GM23338 (cell line): ENCODE results near the gene LITAF. TPM values are rescaled to one million over a fixed set of nuclear protein-coding genes. Genes with fewer than 3 reads are reported as not detected.

Experiments
- ATAC-seq: fragments of 200-7000 bp; cut with Tn5 transposase; 3 replicates; pipeline ENCODE4 v1.9.1; 2020
- DNase-seq: peaks from one replicate; pipeline ENCODE4 v3.0.0-alpha.2; 2015; ENCODE audit warnings: low spot score
- H2AFZ ChIP-seq: fragments of 200-600 bp; sonication (generic); 2 replicates; pipeline ENCODE4 v1.8.0; 2016; ENCODE audit warnings: antibody characterized with exemption, mild to moderate bottlenecking, moderate library complexity
- H3F3A ChIP-seq: fragments of 200-600 bp; sonication (generic); replicated peaks from 2 replicates; pipeline ENCODE4 v1.8.0; 2017; ENCODE audit warnings: antibody characterized with exemption, mixed run types, low read depth
- H3K27ac ChIP-seq: fragments of 200-600 bp; sonication (generic); 2 replicates; pipeline ENCODE4 v1.6.1; 2016; ENCODE audit warnings: low read depth
- H3K27me3 ChIP-seq: fragments of 200-600 bp; sonication (generic); 2 replicates; pipeline ENCODE4 v1.8.0; 2016; ENCODE audit warnings: mild to moderate bottlenecking, mixed run types, moderate library complexity; ENCODE audit not compliant: insufficient read depth
- H3K36me3 ChIP-seq: fragments of 200-600 bp; sonication (generic); 2 replicates; pipeline ENCODE4 v1.8.0; 2016; ENCODE audit warnings: mild to moderate bottlenecking; ENCODE audit not compliant: insufficient read depth
- H3K4me1 ChIP-seq: fragments of 200-600 bp; sonication (generic); 2 replicates; pipeline ENCODE4 v1.8.0; 2016; ENCODE audit warnings: mild to moderate bottlenecking, moderate library complexity; ENCODE audit not compliant: insufficient read depth
- H3K4me2 ChIP-seq: fragments of 200-600 bp; sonication (generic); 2 replicates; pipeline ENCODE4 v1.7.1; 2017; ENCODE audit warnings: mixed run types
- H3K4me3 ChIP-seq: fragments of 200-600 bp; sonication (generic); 2 replicates; pipeline ENCODE4 v1.6.1; 2016; ENCODE audit warnings: mixed run types
- H3K79me2 ChIP-seq: fragments of 200-600 bp; sonication (generic); replicated peaks from 2 replicates; pipeline ENCODE4 v1.8.0; 2017; ENCODE audit warnings: mild to moderate bottlenecking; ENCODE audit not compliant: insufficient read depth
- H3K9me2 ChIP-seq: fragments of 200-600 bp; sonication (generic); 2 replicates; pipeline ENCODE4 v1.8.0; 2017; ENCODE audit not compliant: insufficient read depth
- H4K20me1 ChIP-seq: fragments of 200-600 bp; sonication (generic); replicated peaks from 2 replicates; pipeline ENCODE4 v1.8.0; 2017; ENCODE audit warnings: mild to moderate bottlenecking; ENCODE audit not compliant: insufficient read depth
- H3K27ac Mint-ChIP-seq: 2 replicates; pipeline ENCODE4 v1.8.0; 2020; ENCODE audit warnings: inconsistent platforms, mild to moderate bottlenecking, moderate library complexity, mixed read lengths
- H3K27me3 Mint-ChIP-seq: 3 replicates; pipeline ENCODE4 v1.8.0; 2022; ENCODE audit warnings: low read depth, mild to moderate bottlenecking, moderate library complexity, mixed read lengths, inconsistent platforms; ENCODE audit not compliant: insufficient read depth, poor library complexity
- H3K36me3 Mint-ChIP-seq: 3 replicates; pipeline ENCODE4 v1.8.0; 2021; ENCODE audit warnings: low read depth, mild to moderate bottlenecking, inconsistent platforms, moderate library complexity, mixed read lengths
- H3K4me1 Mint-ChIP-seq: 3 replicates; pipeline ENCODE4 v1.8.0; 2020; ENCODE audit warnings: mild to moderate bottlenecking, inconsistent platforms, mixed read lengths
- H3K4me3 Mint-ChIP-seq: 3 replicates; pipeline ENCODE4 v1.8.0; 2021; ENCODE audit warnings: moderate library complexity, mild to moderate bottlenecking, inconsistent platforms, mixed read lengths
- H3K9me3 Mint-ChIP-seq: 3 replicates; pipeline ENCODE4 v1.8.0; 2020; ENCODE audit warnings: moderate library complexity, mild to moderate bottlenecking, inconsistent platforms, mixed read lengths
- CREB1 ChIP-seq: fragments of 250-450 bp; sonication (Bioruptor Pico); IDR thresholded peaks from 2 replicates; pipeline ENCODE4 v1.5.0; 2020; ENCODE audit warnings: low read depth, mild to moderate bottlenecking, moderate library complexity
- CTCF ChIP-seq, 2 experiments: fragments of 200-600 bp in 1 of 2; sonication (generic) in 1 of 2; conservative IDR thresholded peaks; 2 replicates each; pipeline versions ENCODE4 v1.5.1 to v1.6.1; 2016 to 2017; ENCODE audit warnings: antibody characterized with exemption in 2 of 2, low read depth in 2 of 2, mild to moderate bottlenecking in 2 of 2, moderate library complexity in 1 of 2
- EZH2 ChIP-seq: fragments of 200-600 bp; sonication (generic); IDR thresholded peaks from one replicate; pipeline ENCODE4 v1.8.0; 2017; ENCODE audit warnings: antibody characterized with exemption, mild to moderate bottlenecking, low read depth; ENCODE audit not compliant: unreplicated experiment
- POLR2AphosphoS5 ChIP-seq: IDR thresholded peaks from 2 replicates; pipeline ENCODE4 v1.6.1; 2016; ENCODE audit warnings: antibody characterized with exemption, low read depth
- STAT1 ChIP-seq: IDR thresholded peaks from one replicate; pipeline ENCODE4 v1.6.1; 2016; ENCODE audit warnings: antibody characterized with exemption; ENCODE audit not compliant: unreplicated experiment
- ZNF114 ChIP-seq: fragments of 250-450 bp; sonication (Bioruptor Pico); IDR thresholded peaks from 2 replicates; pipeline ENCODE4 v1.5.0; 2020; ENCODE audit warnings: mild to moderate bottlenecking, moderate library complexity
- ZNF331 ChIP-seq: fragments of 250-450 bp; sonication (Bioruptor Pico); IDR thresholded peaks from 2 replicates; pipeline ENCODE4 v1.5.0; 2020; ENCODE audit warnings: low read depth, mild to moderate bottlenecking, moderate library complexity
- polyA plus RNA-seq: library from polyadenylated mRNA; unstranded; fragments of >200 nt; fragmentation: Nextera tagmentation; extraction: Ambion mirVana; gene quantifications from 2 replicates; pipeline ENCODE4 v1.2.1, GENCODE V29; 2016
- total RNA-seq: library from RNA; depleted of rRNA; stranded (reverse); fragments of >200 nt; shearing (Covaris generic); gene quantifications from 2 replicates; pipeline ENCODE4 v1.2.3, GENCODE V29; 2014
- TF ChIP-seq, protein P1 (sequence below): IDR thresholded peaks from 2 replicates; pipeline ENCODE4 v1.6.1; 2016; ENCODE audit warnings: antibody characterized with exemption
- TF ChIP-seq, protein P2 (sequence below): IDR thresholded peaks from one replicate; pipeline ENCODE4 v1.6.1; 2018; ENCODE audit warnings: antibody characterized with exemption; ENCODE audit not compliant: unreplicated experiment

Gene LITAF
- total and polyA plus RNA-seq, 2 experiments from 2014 or later: 131 to 158 TPM

DNA sequence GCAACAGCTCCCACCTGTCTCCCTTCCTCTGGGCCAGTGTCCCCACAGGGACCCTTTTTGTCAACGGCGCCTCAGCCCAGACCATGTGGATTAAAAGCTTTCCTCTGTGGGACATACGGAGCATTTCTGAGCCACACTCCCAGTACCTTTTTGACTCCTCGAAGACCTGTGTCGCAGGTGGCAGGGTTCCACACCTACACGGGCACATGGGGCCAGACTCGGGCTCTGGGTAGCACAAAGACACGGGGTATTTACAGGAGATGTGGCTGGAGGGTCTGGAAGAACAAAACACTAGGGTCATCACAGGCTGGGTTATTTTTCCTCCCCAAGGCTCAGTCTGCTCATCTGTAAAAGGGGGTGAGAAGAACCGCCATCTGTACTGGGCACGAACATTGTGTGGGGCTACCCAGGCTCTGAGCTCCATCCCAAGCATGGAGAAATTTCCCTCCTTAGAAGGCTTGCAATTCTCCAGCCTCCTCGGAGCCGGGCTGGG, 49.0 kb upstream of the LITAF start:
- H3K27ac Mint-ChIP-seq: peak overlapping the region; percentile 91
- no peaks in the 10 kb centered on the region for H3K36me3 ChIP-seq
- H2AFZ ChIP-seq: 0 out of 2 replicates have a peak overlapping the region, but pooled peaks have one; percentile 63
- no peaks in the 10 kb centered on the region for H3K36me3 Mint-ChIP-seq
- H3K4me1 Mint-ChIP-seq: peaks cover 32% of the 10 kb centered on the region
- H3K4me1 ChIP-seq: peaks cover 6% of the 10 kb centered on the region; the same call in 1 of the 2 replicates
- peak overlapping the region; percentile 63 for H3K4me3 Mint-ChIP-seq
- H3K9me3 Mint-ChIP-seq: no peaks in the 10 kb centered on the region; the same call in 2 of the 3 replicates
- peak overlapping the region; percentile 50 for H3K4me2 ChIP-seq
- no peaks in the 10 kb centered on the region for H3K27me3 ChIP-seq
- H3K27me3 Mint-ChIP-seq: peaks cover 12% of the 10 kb centered on the region
- ATAC-seq (peak; percentile 46), DNase-seq (no peak)
- no peaks in the 10 kb centered on the region for H3K9me2 ChIP-seq
- no peaks in the 10 kb centered on the region for H3K79me2 ChIP-seq
- H4K20me1 ChIP-seq: no peaks in the 10 kb centered on the region
- TF ChIP-seq ZNF331 (CRISPR knock-in tag): no peak
- peak overlapping the region; percentile 70 for H3K27ac ChIP-seq
- peaks cover 14% of the 10 kb centered on the region; the same call in 1 of the 2 replicates for H3F3A ChIP-seq
- 0 out of 2 replicates have a peak overlapping the region, but pooled peaks have one; percentile 18 for H3K4me3 ChIP-seq

- Histone ChIP-seq H3K9me2 (no peaks in the 10 kb centered on the region), H3K36me3 (no peaks in the 10 kb centered on the region), H3K27me3 (no peaks in the 10 kb centered on the region), H3K4me3 (no peak overlapping the region), H3K27ac (peak overlapping the region; percentile 70; the same call in 1 of the 2 replicates), H4K20me1 (no peaks in the 10 kb centered on the region), H2AFZ (0 out of 2 replicates have a peak overlapping the region, but pooled peaks have one; percentile 63), H3F3A (peaks cover 14% of the 10 kb centered on the region; the same call in 1 of the 2 replicates), H3K4me1 (peaks cover 6% of the 10 kb centered on the region; the same call in 1 of the 2 replicates), H3K79me2 (no peaks in the 10 kb centered on the region), H3K4me2 (peak overlapping the region; percentile 50; the same call in 1 of the 2 replicates)
- Mint-ChIP-seq H3K27me3 (peaks cover 11% of the 10 kb centered on the region), H3K4me1 (peaks cover 26% of the 10 kb centered on the region), H3K9me3 (no peaks in the 10 kb centered on the region; the same call in 2 of the 3 replicates), H3K27ac (no peak overlapping the region), H3K36me3 (no peaks in the 10 kb centered on the region), H3K4me3 (no peak overlapping the region; the same call in 2 of the 3 replicates)
- no peak for ATAC-seq
- DNase-seq: no peak
- TF ChIP-seq STAT1 (no peak), ZNF114 (CRISPR knock-in tag) (no peak), CTCF (conservative IDR thresholded peaks at IDR 0.05; ENCODE audit: low read depth in 2 of 2) (no peak), CREB1 (CRISPR knock-in tag) (no peak), EZH2 (no peak), POLR2AphosphoS5 (no peak)
- TF ChIP-seq, protein P1, sequence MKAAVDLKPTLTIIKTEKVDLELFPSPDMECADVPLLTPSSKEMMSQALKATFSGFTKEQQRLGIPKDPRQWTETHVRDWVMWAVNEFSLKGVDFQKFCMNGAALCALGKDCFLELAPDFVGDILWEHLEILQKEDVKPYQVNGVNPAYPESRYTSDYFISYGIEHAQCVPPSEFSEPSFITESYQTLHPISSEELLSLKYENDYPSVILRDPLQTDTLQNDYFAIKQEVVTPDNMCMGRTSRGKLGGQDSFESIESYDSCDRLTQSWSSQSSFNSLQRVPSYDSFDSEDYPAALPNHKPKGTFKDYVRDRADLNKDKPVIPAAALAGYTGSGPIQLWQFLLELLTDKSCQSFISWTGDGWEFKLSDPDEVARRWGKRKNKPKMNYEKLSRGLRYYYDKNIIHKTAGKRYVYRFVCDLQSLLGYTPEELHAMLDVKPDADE: no peak
- TF ChIP-seq, protein P2, sequence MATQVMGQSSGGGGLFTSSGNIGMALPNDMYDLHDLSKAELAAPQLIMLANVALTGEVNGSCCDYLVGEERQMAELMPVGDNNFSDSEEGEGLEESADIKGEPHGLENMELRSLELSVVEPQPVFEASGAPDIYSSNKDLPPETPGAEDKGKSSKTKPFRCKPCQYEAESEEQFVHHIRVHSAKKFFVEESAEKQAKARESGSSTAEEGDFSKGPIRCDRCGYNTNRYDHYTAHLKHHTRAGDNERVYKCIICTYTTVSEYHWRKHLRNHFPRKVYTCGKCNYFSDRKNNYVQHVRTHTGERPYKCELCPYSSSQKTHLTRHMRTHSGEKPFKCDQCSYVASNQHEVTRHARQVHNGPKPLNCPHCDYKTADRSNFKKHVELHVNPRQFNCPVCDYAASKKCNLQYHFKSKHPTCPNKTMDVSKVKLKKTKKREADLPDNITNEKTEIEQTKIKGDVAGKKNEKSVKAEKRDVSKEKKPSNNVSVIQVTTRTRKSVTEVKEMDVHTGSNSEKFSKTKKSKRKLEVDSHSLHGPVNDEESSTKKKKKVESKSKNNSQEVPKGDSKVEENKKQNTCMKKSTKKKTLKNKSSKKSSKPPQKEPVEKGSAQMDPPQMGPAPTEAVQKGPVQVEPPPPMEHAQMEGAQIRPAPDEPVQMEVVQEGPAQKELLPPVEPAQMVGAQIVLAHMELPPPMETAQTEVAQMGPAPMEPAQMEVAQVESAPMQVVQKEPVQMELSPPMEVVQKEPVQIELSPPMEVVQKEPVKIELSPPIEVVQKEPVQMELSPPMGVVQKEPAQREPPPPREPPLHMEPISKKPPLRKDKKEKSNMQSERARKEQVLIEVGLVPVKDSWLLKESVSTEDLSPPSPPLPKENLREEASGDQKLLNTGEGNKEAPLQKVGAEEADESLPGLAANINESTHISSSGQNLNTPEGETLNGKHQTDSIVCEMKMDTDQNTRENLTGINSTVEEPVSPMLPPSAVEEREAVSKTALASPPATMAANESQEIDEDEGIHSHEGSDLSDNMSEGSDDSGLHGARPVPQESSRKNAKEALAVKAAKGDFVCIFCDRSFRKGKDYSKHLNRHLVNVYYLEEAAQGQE: no peak
Observed at GRCh38 chr16:11635113-11635652, 48.5 kb upstream of the LITAF start.
